ENCODE data around the gene FHL2.

The FHL2 gene

DNA sequence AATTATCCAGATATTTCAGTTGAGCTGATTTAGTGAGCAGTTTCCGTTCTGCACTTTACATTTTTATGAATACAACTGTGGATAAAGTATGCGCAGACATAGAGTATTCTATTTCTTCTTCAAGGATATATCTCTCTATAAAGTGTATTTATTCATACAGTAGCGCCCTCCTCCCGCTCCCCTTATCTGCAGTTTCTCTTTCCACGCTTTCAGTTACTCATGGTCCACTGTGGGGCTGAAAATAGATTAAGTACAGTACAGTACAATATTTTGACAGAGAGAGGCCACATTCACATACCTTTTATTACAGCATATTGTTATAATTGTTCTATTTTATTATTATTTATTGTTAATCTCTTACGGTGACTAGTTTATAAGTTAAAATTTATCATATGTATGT is 19.7 kb upstream of the FHL2 start:
- DNase-seq, result no peak

DNA sequence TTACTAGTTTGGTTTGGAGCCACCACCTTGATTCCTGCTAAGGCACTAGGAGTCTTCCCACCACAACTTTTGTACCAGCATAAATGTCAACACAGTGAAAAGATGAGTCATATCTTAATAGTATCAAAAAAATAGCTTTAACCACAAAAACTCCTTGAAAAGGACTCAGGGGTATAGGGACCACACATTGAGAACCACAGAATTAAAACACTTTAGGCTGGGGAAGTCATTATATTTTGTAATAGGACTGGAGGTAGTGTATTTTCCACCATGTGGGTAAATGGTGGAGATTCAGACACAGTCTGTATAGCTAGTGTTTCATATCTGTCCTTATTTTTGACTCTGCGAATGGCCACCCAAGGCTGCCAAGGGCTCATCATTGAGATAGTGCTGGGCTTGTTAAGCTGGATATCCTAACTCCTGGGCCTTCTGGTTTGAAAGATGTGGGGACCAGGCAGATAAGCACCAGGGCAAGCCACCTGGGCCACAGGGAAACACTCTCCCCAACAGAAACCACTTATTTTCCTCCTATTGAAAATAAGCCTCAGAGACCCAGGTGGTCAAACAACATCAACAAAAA is 19.1 kb upstream of the FHL2 start:
- no peak for DNase-seq

DNA sequence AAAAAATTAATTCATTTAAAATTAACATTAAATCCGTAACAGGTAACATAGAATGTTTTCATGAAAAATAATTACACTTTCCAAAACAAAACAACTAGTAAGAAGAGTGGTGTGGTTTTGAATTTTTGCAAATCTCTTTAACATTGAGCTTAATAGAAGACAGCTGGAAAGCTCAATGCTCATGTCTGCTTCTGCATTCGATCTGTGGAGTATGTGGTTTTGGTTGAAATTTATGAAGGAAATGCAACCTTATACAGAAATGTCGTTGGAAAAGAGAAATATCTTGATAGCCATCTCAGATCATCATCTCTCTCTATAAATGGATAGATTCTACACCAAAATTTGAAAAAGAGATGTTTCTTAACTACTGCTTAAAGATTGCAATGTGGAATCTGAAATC is 17.3 kb upstream of the FHL2 start:
- DNase-seq, result no peak

DNA sequence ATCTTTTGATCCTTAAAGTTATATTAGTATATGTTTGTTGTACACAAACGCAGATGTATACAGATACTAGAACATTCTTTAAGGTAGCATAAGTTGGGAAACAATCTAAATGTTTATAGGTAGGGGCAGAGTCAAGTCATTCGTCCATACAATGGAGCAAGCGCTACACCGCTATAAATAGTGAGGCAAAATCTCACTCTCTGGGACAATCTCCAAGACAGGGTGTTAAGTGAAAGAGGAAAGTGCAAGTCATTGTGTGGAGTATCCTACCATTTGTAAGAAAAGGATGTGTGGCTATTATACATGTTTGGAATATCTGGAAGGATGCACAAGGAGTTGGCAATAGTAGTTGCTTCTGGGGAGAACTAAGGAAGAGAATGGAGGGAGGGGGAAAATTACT is 16.2 kb upstream of the FHL2 start:
- DNase-seq, result no peak

DNA sequence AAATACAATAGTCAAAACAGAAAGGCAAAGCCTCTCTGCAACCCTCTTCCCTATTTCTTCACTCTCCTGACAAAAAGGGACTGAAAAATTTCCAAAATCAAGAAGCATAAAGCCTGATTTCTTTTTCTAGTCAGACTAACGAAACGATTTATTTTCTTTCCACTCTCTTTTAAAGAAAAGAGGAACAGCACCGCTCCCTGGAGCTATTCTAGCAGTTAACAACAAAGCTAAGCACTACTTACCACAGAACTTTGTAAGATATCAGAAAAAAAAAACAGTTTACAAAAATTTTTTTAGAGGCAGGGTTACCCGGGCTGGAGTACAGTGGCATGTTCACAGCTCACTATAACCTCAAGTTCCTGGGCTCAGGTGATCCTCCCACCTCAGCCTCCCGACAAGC is 14.4 kb upstream of the FHL2 start:
- no peak for DNase-seq

DNA sequence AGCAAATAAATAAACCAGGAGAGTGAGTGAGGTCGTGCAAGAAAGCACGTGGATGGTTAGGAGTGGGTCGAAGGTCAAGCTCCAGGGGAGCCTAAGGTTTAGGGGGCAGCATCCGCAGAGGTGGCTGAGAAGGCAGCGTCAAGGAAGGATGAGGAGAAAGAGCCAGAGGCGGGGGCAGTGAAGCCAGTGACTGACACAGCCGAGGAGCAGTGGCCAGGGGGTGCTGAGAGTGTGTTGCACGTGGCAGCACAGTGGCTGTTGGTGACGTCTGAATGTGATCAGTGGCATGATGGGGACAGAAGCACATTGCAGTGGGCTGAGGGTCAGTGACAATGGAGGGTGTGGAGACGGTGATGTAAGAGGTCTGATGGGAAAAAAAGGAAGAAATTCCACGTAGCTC is 13.7 kb upstream of the FHL2 start:
- no peak for DNase-seq

DNA sequence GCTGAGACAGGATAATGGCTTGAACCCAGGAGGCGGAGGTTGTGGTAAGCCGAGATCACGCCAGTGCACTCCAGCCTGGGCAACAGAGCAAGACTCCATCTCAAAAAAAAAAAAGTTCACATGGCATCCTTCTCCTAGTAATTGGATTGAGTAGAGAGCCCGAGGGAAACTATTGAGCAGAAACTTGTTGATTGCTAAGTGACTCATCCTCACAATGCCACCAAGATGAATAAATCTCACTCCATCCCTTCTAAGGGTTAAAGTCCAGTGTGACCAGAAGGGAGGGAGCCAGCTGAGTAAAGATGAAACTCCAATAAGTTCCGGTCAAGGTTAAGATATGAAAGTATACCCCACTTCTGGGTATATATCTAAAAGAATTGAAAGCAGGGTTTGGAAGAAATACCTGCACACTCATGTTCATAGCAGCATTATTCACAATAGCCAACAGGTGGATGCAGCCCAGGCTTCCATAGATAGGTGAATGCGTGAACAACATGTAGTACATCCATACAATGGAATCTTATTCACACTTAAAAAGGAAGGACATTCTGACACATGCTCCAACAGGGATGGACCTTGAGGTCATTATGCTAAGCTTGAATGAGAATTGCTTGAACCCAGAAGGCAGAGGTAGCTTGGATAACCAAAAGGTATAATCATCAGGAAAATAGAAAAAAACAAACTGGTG is 13.0 kb upstream of the FHL2 start:
- no peak for DNase-seq

DNA sequence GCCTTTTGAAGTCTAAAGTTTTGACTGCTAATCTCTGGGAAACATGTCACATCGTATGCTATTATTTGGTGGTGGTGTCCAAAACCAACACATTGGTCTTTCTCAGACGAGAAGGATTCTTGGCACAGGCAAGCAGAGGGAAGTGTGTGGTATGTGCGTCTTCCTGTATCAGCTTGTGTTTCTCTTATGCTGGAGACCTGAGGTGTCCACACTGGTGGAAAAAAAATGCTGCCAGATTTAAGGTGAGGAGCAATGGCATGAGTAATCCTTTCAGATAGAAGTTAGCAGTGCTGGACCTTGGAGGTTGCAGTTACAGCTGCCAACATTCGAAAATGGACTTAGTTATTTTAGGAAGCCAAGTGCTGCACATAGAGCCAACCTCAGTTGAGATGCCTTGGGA is 11.7 kb upstream of the FHL2 start:
- DNase-seq, result no peak

DNA sequence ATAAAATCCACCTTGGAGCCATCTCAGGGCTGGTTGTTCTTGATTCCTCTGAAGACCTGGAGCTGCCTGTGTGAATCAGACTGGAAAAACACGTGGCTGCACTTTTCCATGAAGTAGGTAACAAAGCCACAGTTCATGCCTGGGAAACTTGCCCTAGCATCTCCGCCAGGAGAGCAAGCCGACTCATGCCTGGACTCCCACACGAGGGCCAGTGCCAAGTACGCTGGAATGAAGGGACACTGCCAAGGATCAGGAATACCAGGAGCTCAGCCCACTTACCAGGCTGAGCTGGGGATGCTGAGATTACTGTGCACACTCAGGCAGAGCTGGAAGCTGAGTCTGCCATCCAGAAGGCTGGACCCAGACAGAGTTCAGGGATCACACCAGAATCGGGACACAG is 10.9 kb upstream of the FHL2 start:
- no peak for DNase-seq

DNA sequence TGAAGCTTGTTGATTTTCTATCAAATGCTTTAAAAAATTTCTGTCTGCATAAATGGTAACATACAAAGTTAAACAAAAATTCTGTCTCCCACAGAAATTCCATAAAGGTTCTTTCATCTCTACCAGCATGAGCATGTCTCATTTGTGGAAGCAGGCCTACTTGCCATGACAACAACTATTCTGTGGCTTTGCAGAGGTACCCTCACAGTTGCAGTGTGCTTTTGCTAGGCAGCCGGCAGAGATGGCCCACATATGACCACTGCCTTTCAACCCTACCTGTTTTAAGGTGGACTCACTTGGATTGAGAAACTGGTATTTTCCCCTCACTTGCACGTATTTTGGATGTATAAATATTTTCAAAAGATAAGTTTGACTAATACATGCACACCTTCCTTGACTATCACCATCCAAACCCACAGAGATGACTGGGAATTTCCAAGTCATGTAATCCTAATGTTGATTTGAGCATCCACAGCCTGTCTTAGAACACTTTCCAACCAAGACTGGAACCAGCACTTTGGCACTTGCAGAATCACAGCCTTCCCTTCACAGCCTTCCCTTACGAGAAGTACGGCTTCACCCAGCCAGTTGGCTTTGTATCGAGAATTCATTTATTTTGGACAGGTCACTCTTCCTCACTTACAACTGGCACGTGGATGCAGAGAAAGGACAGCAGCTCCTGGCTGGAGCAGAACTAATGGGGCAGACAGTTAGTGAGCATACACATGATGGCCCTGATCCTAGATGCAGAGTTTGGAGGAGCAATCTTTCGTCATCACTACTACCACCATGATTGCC is 9.3 kb upstream of the FHL2 start:
- DNase-seq, result no peak

DNA sequence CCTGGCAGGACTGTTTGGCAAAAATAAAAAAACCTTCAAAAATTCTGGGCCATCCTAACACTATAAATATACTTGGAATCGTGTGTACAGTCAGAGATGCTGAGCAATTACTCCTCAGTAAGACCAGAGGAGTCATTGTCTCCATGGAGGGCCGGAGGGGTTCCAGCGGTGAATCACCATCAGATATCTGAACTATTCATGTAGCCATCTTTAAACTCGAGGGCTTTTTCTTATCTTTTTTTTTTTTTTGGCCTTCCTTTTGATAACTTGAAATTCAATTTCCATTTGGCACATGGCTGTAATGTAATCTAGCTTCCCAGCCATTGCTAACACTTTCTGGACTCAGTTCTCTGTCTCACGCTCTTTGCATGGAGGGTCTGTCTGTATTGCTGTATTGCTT is 7.4 kb upstream of the FHL2 start:
- DNase-seq, result no peak

DNA sequence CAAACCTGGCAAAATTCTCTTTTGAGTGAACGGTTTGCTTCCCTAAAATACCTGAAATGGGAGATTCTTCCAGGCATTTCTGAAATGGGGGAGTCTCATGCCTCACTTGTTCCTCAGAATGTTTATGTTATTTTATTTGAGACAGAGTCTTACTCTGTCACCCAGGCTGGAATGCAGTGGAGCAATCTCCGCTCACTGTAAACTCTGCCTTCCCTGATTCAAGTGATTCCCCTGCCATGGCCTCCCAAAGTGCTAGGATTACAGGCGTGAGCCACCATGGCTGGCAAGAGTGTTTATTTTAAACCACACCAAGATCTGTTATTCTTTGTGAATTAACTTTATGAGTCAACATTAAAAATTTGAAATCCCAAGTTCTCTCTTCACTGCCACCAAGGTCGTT is 6.4 kb upstream of the FHL2 start:
- no peak for DNase-seq

DNA sequence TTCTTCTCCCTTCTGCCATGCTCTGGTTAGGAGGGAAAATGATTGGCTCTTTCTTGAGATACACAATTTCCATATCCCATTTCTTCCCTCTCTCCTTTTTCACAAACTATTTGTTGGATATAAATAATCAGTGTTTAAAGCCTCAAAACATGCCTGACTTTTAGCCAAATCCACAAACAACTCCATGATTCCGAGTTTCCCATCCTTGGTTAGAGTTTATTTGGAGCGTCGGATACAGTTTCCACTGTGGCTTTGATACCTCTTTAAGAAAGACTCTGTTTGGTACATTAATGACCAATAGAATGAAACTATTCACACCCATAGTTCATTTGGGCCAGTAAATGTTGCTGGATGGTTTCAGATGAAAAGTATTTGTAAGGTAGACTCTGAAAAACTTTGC is 5.9 kb upstream of the FHL2 start:
- no peak for DNase-seq

DNA sequence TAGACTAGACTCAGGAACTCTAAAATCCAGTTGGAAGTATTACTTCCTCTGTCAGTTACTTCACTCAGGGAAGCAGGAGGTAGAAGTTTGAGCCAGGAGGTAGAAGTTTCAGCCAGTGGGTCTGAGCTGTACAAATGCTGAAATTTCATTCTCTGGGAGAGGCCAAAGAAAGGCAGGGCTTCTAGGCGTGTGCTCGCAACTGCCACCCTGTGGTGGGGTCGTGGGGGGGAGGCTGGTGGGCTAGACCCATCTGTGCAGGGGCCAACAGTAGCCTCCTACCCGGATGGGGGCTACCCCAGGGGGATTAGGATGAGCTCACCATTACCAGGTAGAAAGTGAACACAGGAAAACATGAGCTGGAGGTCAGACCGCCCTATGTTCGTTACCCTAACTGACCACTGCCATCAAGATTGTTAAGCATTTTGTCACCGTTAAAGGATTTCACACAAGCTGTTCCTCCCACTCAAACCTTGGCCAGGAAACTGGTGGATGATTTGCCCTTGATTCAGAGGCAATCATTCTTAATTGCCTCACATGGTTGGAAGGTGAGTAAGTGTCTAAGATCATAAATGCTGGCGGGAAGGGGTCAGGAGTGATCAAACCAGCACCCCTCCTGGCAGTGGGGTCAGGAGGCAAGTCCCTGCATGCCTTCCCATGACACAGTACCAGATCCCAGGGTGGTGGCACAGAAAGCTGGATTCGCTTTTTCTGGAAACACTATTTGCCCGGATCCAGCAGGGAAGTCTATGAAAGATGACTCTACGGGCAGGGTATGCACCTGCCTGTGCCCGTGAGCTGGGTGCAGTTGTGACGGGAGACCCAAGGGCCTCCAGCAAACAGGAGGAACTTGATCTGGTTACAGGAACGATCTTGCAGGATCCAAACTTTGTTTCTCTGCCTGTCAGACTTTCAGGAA is 5.2 kb upstream of the FHL2 start:
- peak; percentile 93 to 96 for DNase-seq

DNA sequence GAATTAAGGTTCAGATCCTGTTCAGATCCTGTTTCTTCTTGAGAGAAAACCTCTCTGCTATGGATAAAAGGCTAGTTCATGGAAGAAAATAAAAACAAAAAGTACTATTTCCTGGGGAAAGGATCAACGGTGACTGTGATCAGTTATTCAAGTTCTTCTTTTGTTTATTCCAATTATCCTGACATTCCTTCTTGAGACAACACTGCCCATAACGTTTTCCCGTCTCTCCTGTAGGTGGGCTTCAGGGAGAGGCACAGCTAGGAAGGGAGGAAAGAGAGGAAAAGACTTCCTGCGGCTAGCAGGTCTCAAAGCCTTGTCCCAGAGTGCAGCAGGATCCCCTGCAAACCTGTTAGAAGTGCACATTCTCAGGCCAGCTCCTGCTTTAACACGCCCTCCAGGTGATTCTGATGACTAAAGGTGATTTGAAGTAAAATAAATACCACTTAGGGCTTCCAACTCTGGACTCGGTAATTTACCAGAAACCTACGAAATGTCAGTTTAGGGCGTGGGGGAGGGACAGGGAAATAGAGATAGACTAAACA is 4.5 kb upstream of the FHL2 start:
- DNase-seq, result no peak

DNA sequence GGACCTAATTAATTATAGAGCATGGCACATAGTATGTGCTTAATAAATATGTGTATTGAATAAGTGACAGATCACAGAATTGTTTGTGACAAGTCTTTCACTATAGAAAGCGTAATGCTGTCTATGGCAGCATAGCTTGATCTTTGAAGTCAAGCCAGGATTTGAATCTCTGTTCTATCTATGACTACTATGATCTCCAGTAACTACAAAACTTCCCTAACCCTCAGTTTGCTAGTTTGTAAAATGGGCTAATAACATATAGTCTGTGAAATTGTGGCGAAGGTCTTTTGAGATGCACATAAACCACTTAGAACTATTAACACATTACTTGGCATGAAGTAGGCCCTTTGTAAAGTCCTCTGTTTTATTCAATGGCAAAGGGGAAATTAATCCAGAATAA is 4.0 kb upstream of the FHL2 start:
- DNase-seq, result no peak

DNA sequence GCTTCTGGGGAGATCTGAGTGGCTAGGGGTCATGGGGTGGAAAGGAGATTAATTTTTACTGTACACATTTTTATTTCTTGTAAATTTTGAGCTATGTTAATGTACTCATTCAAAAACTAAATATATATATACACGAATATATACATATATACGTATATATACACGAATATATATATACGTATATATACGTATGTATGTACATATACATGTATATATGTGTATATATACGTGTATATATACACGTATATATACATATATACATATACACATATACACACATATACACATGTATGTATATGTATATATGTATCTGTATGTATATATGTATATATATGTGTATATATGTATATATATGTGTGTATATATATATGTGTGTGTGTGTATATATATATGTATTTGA is 3.0 kb upstream of the FHL2 start:
- DNase-seq, result no peak

DNA sequence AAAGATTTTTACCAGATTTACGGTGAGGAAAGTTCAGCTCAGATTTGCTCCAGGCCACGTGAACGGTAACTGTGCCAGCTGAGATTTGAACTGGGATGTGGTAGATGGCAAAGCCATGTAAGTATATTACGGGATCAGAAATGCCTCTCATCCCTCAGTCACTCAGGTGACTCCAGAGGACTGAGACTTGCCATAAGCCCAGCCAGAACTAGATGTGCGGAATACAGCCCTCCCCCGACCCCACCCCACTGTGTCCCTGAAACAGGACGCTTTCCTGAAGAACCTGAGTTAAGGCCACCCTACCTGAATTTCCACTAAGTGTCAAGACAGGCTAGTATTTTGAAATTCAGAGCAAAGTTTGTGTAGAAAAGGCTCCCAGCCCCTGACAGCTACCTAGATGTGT is 1.3 kb upstream of the FHL2 start:
- no peak for DNase-seq

DNA sequence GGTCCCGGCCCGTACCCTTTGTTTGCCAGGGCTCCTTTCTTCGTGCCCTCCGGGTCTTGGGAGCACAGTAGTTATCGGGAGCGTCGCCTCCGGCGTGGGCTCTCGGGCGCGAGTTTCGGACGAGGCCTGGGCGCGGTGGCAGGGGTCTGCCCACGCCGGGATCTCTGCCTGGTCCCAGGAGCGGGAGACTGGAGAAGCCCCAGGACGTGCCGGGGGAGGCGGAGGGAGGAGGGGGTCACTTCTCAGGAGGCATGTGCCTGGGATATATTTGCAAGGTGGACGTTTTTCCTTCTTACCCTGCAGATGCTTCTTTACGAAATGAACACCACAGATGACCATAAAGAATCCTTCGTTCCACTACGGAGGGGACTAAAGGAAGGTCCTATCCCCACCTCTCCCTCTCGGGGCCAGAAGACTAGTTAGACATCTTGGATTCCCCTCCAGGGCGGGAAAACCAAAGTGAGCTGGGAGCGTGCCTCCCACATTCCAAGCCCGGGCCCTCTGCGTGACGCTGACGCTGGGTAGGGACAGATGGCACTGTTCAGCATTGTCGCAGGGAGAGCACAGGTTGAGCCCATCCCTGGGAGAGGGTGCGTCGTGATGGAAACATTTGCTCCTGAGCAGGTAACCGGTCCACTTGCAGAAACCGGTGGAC is 483 bp upstream of the FHL2 start:
- no peak for DNase-seq

DNA sequence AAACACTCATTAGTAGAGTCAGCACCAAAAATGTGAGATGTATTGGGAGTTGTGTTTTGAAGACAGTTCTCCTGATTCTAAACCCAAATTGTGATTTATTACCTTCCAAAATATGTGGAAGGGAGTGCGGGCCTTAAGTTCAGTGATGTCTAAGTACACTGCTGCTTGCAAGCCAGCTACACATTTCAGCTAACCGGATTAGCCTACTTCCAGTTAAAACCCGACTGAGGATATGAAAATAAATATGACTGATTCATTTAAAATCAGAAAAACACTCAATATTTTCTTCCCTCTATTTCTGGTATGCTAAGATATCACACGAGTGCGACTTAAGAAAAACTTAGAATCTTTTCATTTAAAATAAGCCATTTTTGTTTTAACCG is 907 bp downstream of the FHL2 start:
- no peak for DNase-seq

DNA sequence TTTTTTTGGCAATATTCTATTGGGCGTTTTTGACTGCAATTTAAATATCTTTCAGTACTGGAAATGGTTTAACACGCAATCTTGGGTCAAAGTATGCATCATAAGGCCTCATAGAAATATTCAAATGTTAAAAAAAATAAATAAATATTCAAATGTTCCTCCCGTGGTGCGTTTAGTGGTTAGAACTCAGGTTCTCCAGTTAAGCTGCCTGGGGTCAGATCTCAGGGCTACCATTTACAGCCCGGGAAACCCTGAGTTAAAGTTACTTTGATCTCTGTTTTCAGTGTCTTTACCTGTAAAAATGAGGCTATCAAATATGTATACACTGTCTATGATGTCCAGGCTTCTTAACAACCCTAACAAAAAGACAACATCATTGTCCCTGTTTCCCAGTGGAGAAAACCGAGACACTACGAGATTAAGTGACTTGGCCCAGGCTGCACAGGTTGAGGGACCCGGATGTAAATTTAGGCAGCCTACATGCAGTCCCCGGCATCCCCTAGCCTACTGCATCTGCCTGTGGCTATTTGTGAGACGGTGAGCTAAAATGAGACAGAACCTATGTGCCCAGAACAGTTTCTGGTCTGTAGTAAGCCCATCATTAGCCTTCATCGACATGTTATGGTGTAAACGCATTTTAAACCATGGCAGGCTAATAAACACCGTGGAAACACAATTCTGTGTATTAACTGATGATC is 1.7 kb downstream of the FHL2 start:
- no peak for DNase-seq

Measured in SW 1271 (cell line).